Psoas muscle (tissue), 8 donors: Measurements from ENCODE around the gene CACNG7. TPM values are rescaled to one million over a fixed set of nuclear protein-coding genes. Genes with fewer than 3 reads are reported as not detected.

Source experiments
- ATAC-seq, 4 donors: fragments of 200-7000 bp; cut with Tn5 transposase; one replicate each; pipeline ENCODE4 v1.9.1; 2020; ENCODE audit warnings: moderate library complexity in 3 of 4, mild to moderate bottlenecking in 2 of 4
- DNase-seq, 2 donors: peaks; one replicate each; pipeline ENCODE4 v3.0.0-alpha.2; 2020
- H3K27ac ChIP-seq: fragments of 200-600 bp; one replicate; pipeline ENCODE4 v1.8.0; 2022
- H3K27me3 ChIP-seq, 3 donors: fragments of 200-600 bp in 1 of 3; one replicate each; pipeline versions ENCODE4 v1.6.1 to v1.8.0; 2013 to 2022; ENCODE audit warnings: low read length in 2 of 3, mild to moderate bottlenecking in 2 of 3, moderate library complexity in 1 of 3; ENCODE audit not compliant: insufficient read depth in 3 of 3
- H3K36me3 ChIP-seq, 2 donors: fragments of 200-600 bp in 1 of 2; one replicate each; pipeline versions ENCODE4 v1.6.1 to v1.8.0; 2013 to 2022; ENCODE audit warnings: low read depth in 1 of 2, mild to moderate bottlenecking in 1 of 2, moderate library complexity in 1 of 2; ENCODE audit not compliant: insufficient read depth in 1 of 2
- H3K4me1 ChIP-seq: fragments of 200-600 bp; one replicate; pipeline ENCODE4 v1.8.0; 2022
- H3K4me3 ChIP-seq: fragments of 200-600 bp; one replicate; pipeline ENCODE4 v1.8.0; 2022; ENCODE audit warnings: mild to moderate bottlenecking
- H3K9me3 ChIP-seq: fragments of 200-600 bp; one replicate; pipeline ENCODE4 v1.8.0; 2022
- CTCF ChIP-seq: fragments of 200-600 bp; IDR thresholded peaks from one replicate; pipeline ENCODE4 v1.8.0; 2022; ENCODE audit warnings: antibody characterized with exemption
- WGBS, 3 donors: extraction: QIAGEN DNeasy Blood & Tissue Kit; methylation state at CpG; one replicate each; pipeline versions ENCODE4 v1.1.6 to v1.1.7; 2013; 5-methylcytosine and 5-hydroxymethylcytosine counted together
- intact Hi-C, 2 donors: fragments of 100-400 bp; cut with DNase I; formaldehyde crosslinking; loops; one replicate each; pipeline versions ENCODE4 v1.11.0 to v1.14.2; 2022
- polyA plus RNA-seq, 3 donors: library from polyadenylated mRNA; stranded (reverse); fragments of 200-250 nt; gene quantifications; one replicate each; pipeline ENCODE4 v1.2.3, GENCODE V29; 2013
- total RNA-seq, 4 donors: library from RNA; stranded (reverse); fragmentation: NEBNext Ultra II Directional in 2 of 4; extraction: Animal tissue kit (Norgen Biotek cat#: 25700) in 2 of 4; gene quantifications; one replicate each; pipeline versions ENCODE4 v1.2.1 to v1.2.4, GENCODE V29; 2021 to 2023
- donor health status: healthy with polysubstance abuse.
- donor health status: DM: no; HTN: no; CAD: no; lungs with moderate emphysema.
- donor health status: Bipolar disorder and iron deficiency.
- donor health status: healthy.
- donor health status: DM: yes; HTN: yes; CAD: no.
- donor health status: DM: no; HTN: no; CAD: no.
- donor health status: DM: no; HTN: no; CAD: no.
- donor health status: DM: yes; HTN: yes; CAD: no.

CACNG7 gene
- total and polyA plus RNA-seq, 7 donors: 0.05 TPM; not detected in 6

GRCh38 chr19:53874606-53874990, 34.5 kb upstream of the CACNG7 start:
- DNase-seq: peak in 1 of 2 donors; percentile 28
- WGBS, 3 donors: 70 to 83% (median 73%) methylated on average over 6 of the region's 6 CpGs
- peaks cover 0 to 17% of the 10 kb centered on the region in 2 donors for H3K36me3 ChIP-seq
- no peaks in the 10 kb centered on the region for H3K4me1 ChIP-seq
- ATAC-seq: no peak
- no peak overlapping the region for H3K27ac ChIP-seq
- H3K27me3 ChIP-seq: peaks cover 0 to 11% (median 2%) of the 10 kb centered on the region in 3 donors
- intact Hi-C loops: no loop called here
- no peak overlapping the region for H3K4me3 ChIP-seq
- H3K9me3 ChIP-seq: no peaks in the 10 kb centered on the region
- no peak for TF ChIP-seq CTCF

- no peak for TF ChIP-seq CTCF
- no peaks in the 10 kb centered on the region for H3K4me1 ChIP-seq
- WGBS, 3 donors: 74 to 80% (median 75%) methylated on average over 17 of the region's 17 CpGs
- DNase-seq (peak in 1 of 2 donors; percentile 6), ATAC-seq (no peak)
- peaks cover 0 to 17% of the 10 kb centered on the region in 2 donors for H3K36me3 ChIP-seq
- intact Hi-C loops: no loop called here
- H3K27me3 ChIP-seq: peaks cover 0 to 16% (median 5%) of the 10 kb centered on the region in 3 donors
- no peak overlapping the region for H3K27ac ChIP-seq
- H3K9me3 ChIP-seq: no peaks in the 10 kb centered on the region
- H3K4me3 ChIP-seq: no peak overlapping the region
Observed at GRCh38 chr19:53875602-53876325, 33.3 kb upstream of the CACNG7 start.

- no peak overlapping the region for H3K27ac ChIP-seq
- H3K36me3 ChIP-seq: peaks cover 0 to 17% of the 10 kb centered on the region in 2 donors
- H3K4me1 ChIP-seq: no peaks in the 10 kb centered on the region
- DNase-seq (peak in 1 of 2 donors; percentile 7), ATAC-seq (no peak)
- intact Hi-C loops: no loop called here
- no peak overlapping the region for H3K4me3 ChIP-seq
- H3K27me3 ChIP-seq: peaks cover 0 to 24% (median 8%) of the 10 kb centered on the region in 3 donors
- WGBS, 3 donors: 63 to 79% (median 78%) methylated on average over 5 to 6 of the region's 6 CpGs
- no peak for TF ChIP-seq CTCF
- no peaks in the 10 kb centered on the region for H3K9me3 ChIP-seq
Observed at GRCh38 chr19:53876651-53877224, 32.3 kb upstream of the CACNG7 start.

- TF ChIP-seq CTCF: no peak
- Histone ChIP-seq H3K27me3 (peaks cover 0 to 30% (median 14%) of the 10 kb centered on the region in 3 donors), H3K4me1 (no peaks in the 10 kb centered on the region), H3K36me3 (peaks cover 0 to 17% of the 10 kb centered on the region in 2 donors), H3K9me3 (no peaks in the 10 kb centered on the region), H3K27ac (no peak overlapping the region), H3K4me3 (no peak overlapping the region)
- 63 to 66% (median 65%) methylated on average over 10 of the region's 10 CpGs for WGBS, 3 donors
- ATAC-seq (no peak), DNase-seq (peak in 1 of 2 donors; percentile 8)
- intact Hi-C loops: no loop called here
Observed at GRCh38 chr19:53877361-53877766, 31.7 kb upstream of the CACNG7 start.
